PC-9 (cell line): Measurements from ENCODE around the gene GBP2. TPM values are rescaled to one million over a fixed set of nuclear protein-coding genes. Genes with fewer than 3 reads are reported as not detected.

Experiments used
- BruUV-seq: library from RNA; stranded (reverse); fragments of 400-500 nt; replicated peaks from 2 replicates; lab custom pipeline; 2021; lab: Mats Ljungman, UMichigan
- CTCF ChIA-PET: fragments of 300-600 bp; sonication (Branson Sonifier 250); formaldehyde crosslinking; loops from one replicate; lab custom pipeline; 2022; ENCODE audit warnings: antibody characterized with exemption; lab: Charles Lee
- POLR2A ChIA-PET: fragments of 300-600 bp; sonication (Branson Sonifier 250); formaldehyde crosslinking; loops from one replicate; lab custom pipeline; 2022; ENCODE audit warnings: antibody characterized with exemption; ENCODE audit not compliant: unreplicated experiment; lab: Charles Lee
- DNase-seq, 2 experiments: peaks; one replicate each; pipeline versions ENCODE4 v3.0.0 to v3.0.0-alpha.2; 2015 to 2022; ENCODE audit warnings: mixed read lengths in 1 of 2
- H2AFZ ChIP-seq: fragments of 200-600 bp; sonication (generic); 2 replicates; pipeline ENCODE4 v1.8.1; 2017; ENCODE audit warnings: antibody characterized with exemption
- H3F3A ChIP-seq: fragments of 200-600 bp; sonication (generic); 2 replicates; pipeline ENCODE4 v1.8.1; 2017; ENCODE audit warnings: antibody characterized with exemption, mild to moderate bottlenecking, low read depth; ENCODE audit not compliant: insufficient read depth
- H3K27ac ChIP-seq: fragments of 200-600 bp; sonication (generic); 2 replicates; pipeline ENCODE4 v1.6.1; 2016; ENCODE audit warnings: mixed run types
- H3K27me3 ChIP-seq: fragments of 200-600 bp; sonication (generic); 2 replicates; pipeline ENCODE4 v1.6.1; 2016; ENCODE audit warnings: low read depth, mixed run types; ENCODE audit not compliant: insufficient read depth
- H3K36me3 ChIP-seq: fragments of 200-600 bp; sonication (generic); 2 replicates; pipeline ENCODE4 v1.6.1; 2016; ENCODE audit warnings: low read depth, mixed run types
- H3K4me1 ChIP-seq: fragments of 200-600 bp; sonication (generic); replicated peaks from 2 replicates; pipeline ENCODE4 v1.6.1; 2016; ENCODE audit warnings: mixed run types; ENCODE audit not compliant: insufficient read depth
- H3K4me2 ChIP-seq: fragments of 200-600 bp; sonication (generic); 2 replicates; pipeline ENCODE4 v1.6.1; 2017; ENCODE audit warnings: mixed run types
- H3K4me3 ChIP-seq: fragments of 200-600 bp; sonication (generic); 2 replicates; pipeline ENCODE4 v1.6.1; 2016; ENCODE audit warnings: mixed run types
- H3K79me2 ChIP-seq: fragments of 200-600 bp; sonication (generic); 2 replicates; pipeline ENCODE4 v1.6.1; 2017; ENCODE audit warnings: low read depth, mixed run types
- H3K9me2 ChIP-seq: fragments of 200-600 bp; sonication (generic); 2 replicates; pipeline ENCODE4 v1.8.1; 2017; ENCODE audit warnings: mild to moderate bottlenecking; ENCODE audit not compliant: insufficient read depth
- H3K9me3 ChIP-seq: fragments of 200-600 bp; sonication (generic); 2 replicates; pipeline ENCODE4 v1.8.1; 2016; ENCODE audit warnings: low read depth; ENCODE audit not compliant: insufficient read depth
- H4K20me1 ChIP-seq: fragments of 200-600 bp; sonication (generic); 2 replicates; pipeline ENCODE4 v1.8.1; 2017; ENCODE audit not compliant: insufficient read depth
- EZH2 ChIP-seq: fragments of 200-600 bp; sonication (generic); IDR thresholded peaks from 2 replicates; pipeline ENCODE4 v1.8.0; 2017; ENCODE audit warnings: antibody characterized with exemption, low read depth
- intact Hi-C: fragments of 100-400 bp; cut with micrococcal nuclease; formaldehyde crosslinking; loops from one replicate; pipeline ENCODE4 v1.10.0; 2022; ENCODE audit not compliant: unreplicated experiment
- total RNA-seq: library from RNA; stranded (reverse); gene quantifications from 2 replicates; pipeline ENCODE4 v1.2.3, GENCODE V29; 2021
- TF ChIP-seq, protein P1 (sequence below): fragments of 200-600 bp; sonication (generic); conservative IDR thresholded peaks from 2 replicates; pipeline ENCODE4 v1.6.1; 2017; ENCODE audit warnings: mixed run types, antibody characterized with exemption, mild to moderate bottlenecking, moderate library complexity

Gene GBP2
- total RNA-seq, 1 experiment from 2014 or later = 7.0 TPM

GRCh38 chr1:89088572-89088971 lies 37.3 kb downstream of the GBP2 start:
- no peak for DNase-seq
- H4K20me1 ChIP-seq = no peaks in the 10 kb centered on the region
- no peak overlapping the region for H3K4me3 ChIP-seq
- no peaks in the 10 kb centered on the region for H3K36me3 ChIP-seq
- BruUV-seq = no TSS peak
- ChIA-PET CTCF (no interaction called here), POLR2A (no interaction called here)
- no peak overlapping the region for H3K4me2 ChIP-seq
- intact Hi-C loops = no loop called here
- no peak for TF ChIP-seq EZH2
- TF ChIP-seq, protein P1, sequence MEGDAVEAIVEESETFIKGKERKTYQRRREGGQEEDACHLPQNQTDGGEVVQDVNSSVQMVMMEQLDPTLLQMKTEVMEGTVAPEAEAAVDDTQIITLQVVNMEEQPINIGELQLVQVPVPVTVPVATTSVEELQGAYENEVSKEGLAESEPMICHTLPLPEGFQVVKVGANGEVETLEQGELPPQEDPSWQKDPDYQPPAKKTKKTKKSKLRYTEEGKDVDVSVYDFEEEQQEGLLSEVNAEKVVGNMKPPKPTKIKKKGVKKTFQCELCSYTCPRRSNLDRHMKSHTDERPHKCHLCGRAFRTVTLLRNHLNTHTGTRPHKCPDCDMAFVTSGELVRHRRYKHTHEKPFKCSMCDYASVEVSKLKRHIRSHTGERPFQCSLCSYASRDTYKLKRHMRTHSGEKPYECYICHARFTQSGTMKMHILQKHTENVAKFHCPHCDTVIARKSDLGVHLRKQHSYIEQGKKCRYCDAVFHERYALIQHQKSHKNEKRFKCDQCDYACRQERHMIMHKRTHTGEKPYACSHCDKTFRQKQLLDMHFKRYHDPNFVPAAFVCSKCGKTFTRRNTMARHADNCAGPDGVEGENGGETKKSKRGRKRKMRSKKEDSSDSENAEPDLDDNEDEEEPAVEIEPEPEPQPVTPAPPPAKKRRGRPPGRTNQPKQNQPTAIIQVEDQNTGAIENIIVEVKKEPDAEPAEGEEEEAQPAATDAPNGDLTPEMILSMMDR = no peak
- no peaks in the 10 kb centered on the region for H3K9me3 ChIP-seq
- no peak overlapping the region for H2AFZ ChIP-seq
- no peak overlapping the region for H3K27ac ChIP-seq
- H3K9me2 ChIP-seq = no peaks in the 10 kb centered on the region
- H3K4me1 ChIP-seq = no peaks in the 10 kb centered on the region
- H3K27me3 ChIP-seq = no peaks in the 10 kb centered on the region
- no peaks in the 10 kb centered on the region for H3F3A ChIP-seq
- no peaks in the 10 kb centered on the region for H3K79me2 ChIP-seq

GRCh38 chr1:89087241-89087640 lies 38.7 kb downstream of the GBP2 start:
- H3K27ac ChIP-seq = no peak overlapping the region
- no peak overlapping the region for H3K4me2 ChIP-seq
- TF ChIP-seq EZH2 = no peak
- TF ChIP-seq, protein P1 = no peak
- ChIA-PET CTCF (no interaction called here), POLR2A (no interaction called here)
- no peaks in the 10 kb centered on the region for H3K9me3 ChIP-seq
- no peaks in the 10 kb centered on the region for H4K20me1 ChIP-seq
- no peaks in the 10 kb centered on the region for H3F3A ChIP-seq
- no peaks in the 10 kb centered on the region for H3K9me2 ChIP-seq
- no peak overlapping the region for H3K4me3 ChIP-seq
- H3K4me1 ChIP-seq = no peaks in the 10 kb centered on the region
- H3K79me2 ChIP-seq = no peaks in the 10 kb centered on the region
- H3K36me3 ChIP-seq = no peaks in the 10 kb centered on the region
- H3K27me3 ChIP-seq = no peaks in the 10 kb centered on the region
- intact Hi-C loops = no loop called here
- no peak for DNase-seq
- no TSS peak for BruUV-seq
- no peak overlapping the region for H2AFZ ChIP-seq

GRCh38 chr1:89085781-89086180 lies 40.1 kb downstream of the GBP2 start:
- CTCF ChIA-PET = no interaction called here
- no peaks in the 10 kb centered on the region for H3K9me2 ChIP-seq
- TF ChIP-seq EZH2 = no peak
- TF ChIP-seq, protein P1 = peak; percentile 68
- H3K27ac ChIP-seq = no peak overlapping the region
- H2AFZ ChIP-seq = no peak overlapping the region
- no peaks in the 10 kb centered on the region for H3K9me3 ChIP-seq
- no peak for DNase-seq
- no peaks in the 10 kb centered on the region for H3K79me2 ChIP-seq
- H3F3A ChIP-seq = no peaks in the 10 kb centered on the region
- H3K4me1 ChIP-seq = no peaks in the 10 kb centered on the region
- no TSS peak for BruUV-seq
- H3K27me3 ChIP-seq = no peaks in the 10 kb centered on the region
- no peaks in the 10 kb centered on the region for H3K36me3 ChIP-seq
- H3K4me2 ChIP-seq = no peak overlapping the region
- POLR2A ChIA-PET = no interaction called here
- intact Hi-C loops = no loop called here
- H3K4me3 ChIP-seq = no peak overlapping the region
- no peaks in the 10 kb centered on the region for H4K20me1 ChIP-seq
